Pons (tissue), 1 donor: Measurements from ENCODE around the gene CYP3A7.
"Not testable (repeated sequence)": the region's sequence is repeated elsewhere in the genome, so short reads cannot be mapped to it uniquely, and the experiment has no call there.

ENCODE experiments used
- DNase-seq: peaks from one replicate; pipeline ENCODE4 v3.0.0-alpha.2; 2016; ENCODE audit warnings: low spot score

The CYP3A7 gene

GRCh38 chr7:99699946-99700345 lies 35.0 kb downstream of the CYP3A7 start:
- no peak for DNase-seq

DNA sequence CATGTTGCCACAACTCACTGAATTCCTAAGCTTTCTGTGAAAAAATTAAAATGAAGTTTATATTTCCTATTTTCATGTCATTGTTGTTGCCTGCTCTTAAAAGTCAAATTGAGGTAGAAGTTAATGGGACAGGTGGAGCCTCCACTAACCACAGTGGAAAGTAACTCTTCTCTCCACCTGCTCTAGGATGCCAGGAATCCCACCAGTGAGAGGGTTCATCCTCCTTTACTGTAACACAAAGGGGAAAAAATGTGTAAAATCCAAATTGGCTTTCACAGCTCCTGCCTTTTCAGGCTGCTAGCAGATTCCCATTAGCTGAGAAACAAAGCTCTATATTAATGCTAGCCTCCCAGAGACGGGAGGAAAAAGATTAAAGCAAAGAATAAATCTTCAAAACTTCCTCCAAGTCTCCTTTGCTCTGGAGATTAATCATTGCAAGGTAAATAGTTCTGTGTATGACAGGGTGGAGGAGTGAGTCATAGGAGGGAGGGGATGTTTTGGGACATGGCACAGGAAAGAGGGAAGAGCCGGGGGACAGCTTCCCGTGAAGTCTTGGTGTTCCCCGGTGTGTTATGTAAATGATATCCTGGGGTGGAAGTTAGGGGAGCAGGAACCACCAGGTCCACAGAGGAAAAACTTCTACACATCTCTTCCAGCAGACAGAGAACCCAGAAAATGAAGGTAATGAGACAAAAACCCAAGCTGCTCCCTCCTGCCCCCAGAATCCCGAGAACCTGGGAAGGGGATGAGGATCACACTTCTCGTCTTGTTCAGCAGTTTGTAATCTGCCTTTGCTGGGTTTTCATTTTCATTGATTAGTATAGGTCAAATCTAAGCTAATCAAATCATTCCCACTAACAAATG lies 35.9 kb downstream of the CYP3A7 start:
- DNase-seq = not testable (repeated sequence)

DNA sequence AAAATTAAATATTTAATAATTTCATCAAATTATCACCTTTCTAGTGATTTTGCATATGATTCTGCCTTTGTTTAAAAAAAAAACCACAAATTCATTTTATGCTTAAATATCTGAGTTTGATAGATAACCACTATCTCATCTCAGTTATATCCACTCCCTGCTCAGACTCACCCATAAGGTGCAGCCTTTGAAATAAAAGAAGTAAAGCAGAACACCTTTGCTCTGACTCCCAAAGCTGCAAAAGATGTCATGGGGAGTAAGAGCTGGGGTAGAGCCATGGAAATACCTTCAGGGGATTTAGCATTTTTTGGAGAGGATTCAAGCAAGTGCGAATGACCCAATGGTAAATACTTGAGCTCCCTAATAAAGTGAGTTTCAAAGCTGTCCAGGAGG lies 40.1 kb downstream of the CYP3A7 start:
- no peak for DNase-seq

GRCh38 chr7:99694201-99694911 lies 40.6 kb downstream of the CYP3A7 start:
- DNase-seq = no peak

DNA sequence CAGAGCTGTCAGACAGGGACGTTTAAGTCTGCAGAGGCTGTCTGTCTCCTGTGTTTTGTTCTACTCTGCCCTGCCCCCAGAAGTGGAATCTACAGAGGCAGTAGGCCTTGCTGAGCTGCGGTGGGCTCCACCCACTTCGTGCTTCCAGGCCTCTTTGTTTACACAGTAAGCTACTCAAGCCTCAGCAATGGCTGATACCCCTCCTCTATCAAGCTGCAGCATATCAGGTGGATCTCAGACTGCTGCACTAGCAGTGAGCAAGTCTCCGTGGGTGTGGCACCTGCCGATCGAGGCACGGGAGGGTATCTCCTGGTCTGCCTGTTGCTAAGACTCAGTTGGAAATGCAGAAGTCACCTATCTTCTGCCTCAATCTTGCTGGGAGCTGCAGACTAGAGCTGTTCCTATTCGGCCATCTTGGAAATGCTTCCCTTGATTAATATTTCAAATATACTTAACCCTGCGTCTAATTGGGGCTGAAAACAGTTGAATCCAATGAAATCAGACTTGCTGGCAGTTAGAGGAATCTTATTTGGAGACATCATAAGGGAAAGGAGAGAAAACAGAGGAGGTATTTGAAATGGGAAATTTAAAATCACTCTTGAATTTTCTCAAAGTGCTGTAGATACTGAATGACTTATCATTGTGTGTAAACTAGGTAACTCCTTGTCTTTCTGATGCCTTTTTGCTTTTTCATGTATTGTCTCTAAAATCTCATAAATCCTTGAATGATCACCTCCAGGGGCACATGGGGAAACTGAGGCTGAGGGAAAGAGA lies 41.4 kb downstream of the CYP3A7 start:
- DNase-seq = no peak

GRCh38 chr7:99693100-99693426 lies 41.9 kb downstream of the CYP3A7 start:
- DNase-seq = no peak

- not testable (repeated sequence) for DNase-seq
These were observed 42.4 kb downstream of the CYP3A7 start for GRCh38 chr7:99692563-99692962.

DNA sequence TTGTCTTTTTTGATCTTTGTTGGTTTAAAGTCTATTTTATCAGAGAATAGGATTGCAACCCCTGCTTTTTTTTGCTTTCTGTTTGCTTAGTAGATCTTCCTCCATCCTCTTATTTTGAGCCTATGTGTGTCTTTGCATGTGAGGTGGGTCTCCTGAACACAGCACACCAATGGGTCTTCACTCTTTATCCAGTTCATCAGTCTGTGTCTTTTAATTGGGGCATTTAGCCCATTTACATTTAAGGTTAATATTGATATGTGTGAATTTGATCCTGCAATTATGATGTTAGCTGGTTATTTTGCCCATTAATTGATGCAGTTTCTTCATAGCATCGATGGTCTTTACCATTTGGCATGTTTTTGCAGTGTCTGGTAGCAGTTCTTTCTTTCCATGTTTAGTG lies 43.3 kb downstream of the CYP3A7 start:
- not testable (repeated sequence) for DNase-seq

GRCh38 chr7:99690918-99691317 lies 44.1 kb downstream of the CYP3A7 start:
- not testable (repeated sequence) for DNase-seq

DNA sequence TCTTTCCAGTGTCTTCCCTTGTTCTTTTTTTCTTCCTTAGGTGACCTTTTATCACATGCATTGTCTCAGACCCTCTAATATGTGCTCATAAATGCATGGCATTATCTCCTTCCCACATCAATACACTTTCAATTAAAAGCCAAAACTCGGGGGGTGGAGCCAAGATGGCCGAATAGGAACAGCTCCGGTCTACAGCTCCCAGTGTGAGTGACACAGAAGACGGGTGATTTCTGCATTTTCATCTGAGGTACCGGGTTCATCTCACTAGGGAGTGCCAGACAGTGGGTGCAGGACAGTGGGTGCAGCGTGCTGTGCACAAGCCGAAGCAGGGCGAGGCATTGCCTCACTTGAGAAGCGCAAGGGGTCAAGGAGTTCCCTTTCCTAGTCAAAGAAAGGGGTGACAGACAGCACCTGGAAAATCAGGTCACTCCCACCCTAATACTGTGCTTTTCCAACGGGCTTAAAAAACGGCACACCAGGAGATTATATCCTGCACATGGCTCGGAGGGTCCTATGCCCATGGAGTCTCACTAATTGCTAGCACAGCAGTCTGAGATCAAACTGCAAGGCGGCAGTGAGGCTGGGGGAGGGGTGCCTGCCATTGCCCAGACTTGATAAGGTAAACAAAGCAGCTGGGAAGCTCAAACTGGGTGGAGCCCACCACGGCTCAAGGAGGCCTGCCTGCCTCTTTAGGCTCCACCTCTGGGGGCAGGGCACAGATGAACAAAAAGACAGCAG lies 49.0 kb downstream of the CYP3A7 start:
- not testable (repeated sequence) for DNase-seq

GRCh38 chr7:99685129-99685758 lies 49.8 kb downstream of the CYP3A7 start:
- DNase-seq = no peak

DNA sequence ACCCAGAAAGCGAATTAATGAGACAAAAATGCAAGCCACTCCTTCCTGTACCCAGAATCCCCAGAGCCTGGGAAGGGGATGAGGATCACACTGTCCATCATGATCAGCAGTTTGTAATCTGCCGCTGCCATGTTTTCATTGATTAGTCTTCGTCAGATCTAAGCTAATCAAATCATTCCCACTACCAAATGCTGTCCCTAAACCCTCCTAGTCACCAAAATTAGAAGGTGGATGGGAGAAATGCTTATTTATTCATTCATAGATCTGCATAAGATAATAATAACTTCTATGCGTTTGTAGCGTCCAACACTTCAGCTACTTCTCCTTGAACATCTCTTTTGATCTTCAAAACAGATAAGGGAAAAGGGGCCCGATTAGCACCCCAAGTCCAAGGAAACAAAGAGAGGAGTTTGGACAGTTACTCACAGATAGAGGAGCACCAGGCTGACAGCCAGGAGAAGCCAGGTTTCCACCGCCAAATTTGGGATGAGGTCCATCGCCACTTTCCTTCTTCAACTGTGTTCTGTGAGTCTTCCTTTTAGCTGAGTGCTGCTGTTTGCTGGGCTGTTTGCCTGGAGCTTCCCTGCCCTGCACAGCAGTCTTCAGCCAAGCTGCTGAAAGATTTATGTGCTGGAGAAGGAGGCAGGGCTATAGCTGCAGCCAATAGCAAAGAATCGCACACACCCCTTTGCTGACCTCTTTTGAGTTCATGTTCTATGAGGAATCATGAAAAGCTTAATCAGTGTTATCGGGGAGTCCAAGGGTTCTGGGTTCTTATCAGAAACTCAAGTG lies 55.4 kb downstream of the CYP3A7 start, which contains the start of gene CYP3A5:
Gene CYP3A5 (minus strand): TSS at position 597 of the 792 bp plus-strand sequence. CDS start 100 bp downstream, at position 497.
- DNase-seq = peak; percentile 13

- DNase-seq = no peak
These were observed 56.0 kb downstream of the CYP3A7 start for GRCh38 chr7:99679032-99679399.

- no peak for DNase-seq
These were observed 57.3 kb downstream of the CYP3A7 start for GRCh38 chr7:99677648-99678045.

GRCh38 chr7:99677013-99677647 lies 57.9 kb downstream of the CYP3A7 start:
- DNase-seq = no peak

GRCh38 chr7:99674995-99675742 lies 59.8 kb downstream of the CYP3A7 start:
- no peak for DNase-seq

GRCh38 chr7:99672573-99672972 lies 62.4 kb downstream of the CYP3A7 start:
- DNase-seq = no peak

- DNase-seq = no peak
These were observed 65.2 kb downstream of the CYP3A7 start for GRCh38 chr7:99669782-99670181.

GRCh38 chr7:99668541-99668940 lies 66.5 kb downstream of the CYP3A7 start:
- DNase-seq = no peak
